ENCODE results near the gene SLC6A7.
"Not testable (repeated sequence)": the region's sequence is repeated elsewhere in the genome, so short reads cannot be mapped to it uniquely, and the experiment has no call there.

SLC6A7 gene

GRCh38 chr5:150241298-150242160 lies 51.7 kb downstream of the SLC6A7 start:
- DNase-seq (ENCODE audit: low spot score): no peak

GRCh38 chr5:150242251-150242894 lies 52.5 kb downstream of the SLC6A7 start:
- no peak for DNase-seq (ENCODE audit: low spot score)

GRCh38 chr5:150243590-150243989 lies 53.7 kb downstream of the SLC6A7 start:
- no peak for DNase-seq (ENCODE audit: low spot score)

- no peak for DNase-seq (ENCODE audit: low spot score)
Measured at GRCh38 chr5:150244209-150244608, 54.3 kb downstream of the SLC6A7 start.

- no peak for DNase-seq (ENCODE audit: low spot score)
Measured at GRCh38 chr5:150245111-150245789, 55.4 kb downstream of the SLC6A7 start.

GRCh38 chr5:150245808-150246207 lies 55.9 kb downstream of the SLC6A7 start:
- DNase-seq (ENCODE audit: low spot score): no peak

GRCh38 chr5:150246429-150246828 lies 56.6 kb downstream of the SLC6A7 start:
- DNase-seq (ENCODE audit: low spot score): no peak

GRCh38 chr5:150246835-150247234 lies 57.0 kb downstream of the SLC6A7 start:
- DNase-seq (ENCODE audit: low spot score): no peak

GRCh38 chr5:150247726-150248125 lies 57.9 kb downstream of the SLC6A7 start:
- DNase-seq (ENCODE audit: low spot score): no peak

- not testable (repeated sequence) for DNase-seq (ENCODE audit: low spot score)
Measured at GRCh38 chr5:150248493-150248892, 58.6 kb downstream of the SLC6A7 start.

GRCh38 chr5:150248946-150249345 lies 59.1 kb downstream of the SLC6A7 start:
- no peak for DNase-seq (ENCODE audit: low spot score)

GRCh38 chr5:150249744-150250143 lies 59.9 kb downstream of the SLC6A7 start:
- DNase-seq (ENCODE audit: low spot score): no peak

GRCh38 chr5:150251504-150251903 lies 61.6 kb downstream of the SLC6A7 start:
- DNase-seq (ENCODE audit: low spot score): no peak

- DNase-seq (ENCODE audit: low spot score): no peak
Measured at GRCh38 chr5:150252489-150252888, 62.6 kb downstream of the SLC6A7 start.

GRCh38 chr5:150253416-150254208 lies 63.8 kb downstream of the SLC6A7 start:
- DNase-seq (ENCODE audit: low spot score): no peak

- no peak for DNase-seq (ENCODE audit: low spot score)
Measured at GRCh38 chr5:150254363-150254762, 64.5 kb downstream of the SLC6A7 start.

- DNase-seq (ENCODE audit: low spot score): no peak
Measured at GRCh38 chr5:150254774-150255173, 64.9 kb downstream of the SLC6A7 start.

- no peak for DNase-seq (ENCODE audit: low spot score)
Measured at GRCh38 chr5:150255659-150256409, 66.0 kb downstream of the SLC6A7 start.

GRCh38 chr5:150256410-150257064 lies 66.7 kb downstream of the SLC6A7 start:
- no peak for DNase-seq (ENCODE audit: low spot score)

- no peak for DNase-seq (ENCODE audit: low spot score)
Measured at GRCh38 chr5:150257424-150257823, 67.6 kb downstream of the SLC6A7 start.

GRCh38 chr5:150258130-150258529 lies 68.3 kb downstream of the SLC6A7 start:
- DNase-seq (ENCODE audit: low spot score): no peak

All from LoVo (cell line).